HFFc6 (cell line): Measurements from ENCODE around the gene STK32C. TPM values are rescaled to one million over a fixed set of nuclear protein-coding genes. Genes with fewer than 3 reads are reported as not detected.

Experiments used
- DNase-seq: peaks from one replicate; pipeline ENCODE4 v3.0.0-alpha.2; 2018
- H3K27ac Mint-ChIP-seq: 2 replicates; pipeline ENCODE4 v1.8.0; 2020; ENCODE audit warnings: mild to moderate bottlenecking, mixed read lengths
- H3K27me3 Mint-ChIP-seq: 2 replicates; pipeline ENCODE4 v1.8.0; 2021; ENCODE audit warnings: mild to moderate bottlenecking, moderate library complexity, mixed read lengths; ENCODE audit not compliant: insufficient read depth
- H3K36me3 Mint-ChIP-seq: 2 replicates; pipeline ENCODE4 v1.8.0; 2021; ENCODE audit warnings: low read depth, mixed read lengths
- H3K4me1 Mint-ChIP-seq: 2 replicates; pipeline ENCODE4 v1.8.0; 2020; ENCODE audit warnings: low read depth, mixed read lengths
- H3K4me3 Mint-ChIP-seq: 2 replicates; pipeline ENCODE4 v1.8.0; 2020; ENCODE audit warnings: mild to moderate bottlenecking, moderate library complexity, mixed read lengths
- H3K9me3 Mint-ChIP-seq: 2 replicates; pipeline ENCODE4 v1.8.0; 2020; ENCODE audit warnings: mild to moderate bottlenecking, mixed read lengths
- total RNA-seq, 6 experiments: library from RNA; stranded (reverse); fragmentation: NEBNext Ultra II Directional; extraction: Animal tissue kit (Norgen Biotek cat#: 25700); gene quantifications; 2 replicates in 1 of 6; 3 replicates in 5 of 6; pipeline ENCODE4 v1.2.3, GENCODE V29; 2021
- TF ChIP-seq, protein P1 (sequence below): fragments of 200-600 bp; sonication (generic); IDR thresholded peaks from 2 replicates; pipeline ENCODE4 v1.5.0; 2021; ENCODE audit warnings: antibody characterized with exemption, mild to moderate bottlenecking

STK32C gene
- total RNA-seq, 6 experiments from 2014 or later, result 5.5 to 8.3 (median 7.2) TPM

DNA sequence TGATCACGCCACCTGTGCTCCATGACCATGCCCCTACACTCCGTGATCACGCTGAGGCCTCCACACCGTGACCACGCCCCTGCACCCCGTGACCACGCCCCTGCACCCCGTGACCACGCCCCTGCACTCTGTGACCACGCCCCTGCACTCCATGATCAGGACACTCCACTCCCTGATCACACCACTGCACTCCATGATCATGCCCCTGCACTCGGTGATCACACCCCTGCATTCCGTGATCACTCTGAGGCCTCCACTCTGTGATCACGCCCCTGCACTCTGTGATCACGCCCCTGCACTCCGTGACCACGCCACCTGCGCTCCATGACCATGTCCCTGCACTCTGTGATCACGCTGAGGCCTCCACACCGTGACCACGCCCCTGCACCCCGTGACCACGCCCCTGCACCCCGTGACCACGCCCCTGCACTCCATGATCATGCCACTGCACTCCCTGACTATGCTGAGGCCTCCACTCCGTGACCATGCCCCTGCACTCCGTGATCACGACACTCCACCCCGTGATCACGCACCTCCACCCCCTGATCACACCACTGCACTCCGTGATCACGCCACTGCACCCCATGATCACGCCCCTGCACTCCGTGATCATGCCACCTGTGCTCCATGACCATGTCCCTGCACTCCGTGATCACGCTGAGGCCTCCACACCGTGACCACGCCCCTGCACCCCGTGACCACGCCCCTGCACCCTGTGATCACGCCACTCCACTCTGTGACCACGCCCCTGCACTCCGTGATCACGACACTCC is 27.7 kb downstream of the STK32C start:
- peaks cover 7% of the 10 kb centered on the region; the same call in 1 of the 2 replicates for H3K9me3 Mint-ChIP-seq
- H3K27me3 Mint-ChIP-seq, result peaks cover 18% of the 10 kb centered on the region
- DNase-seq, result no peak
- H3K4me3 Mint-ChIP-seq, result no peak overlapping the region
- TF ChIP-seq, protein P1, sequence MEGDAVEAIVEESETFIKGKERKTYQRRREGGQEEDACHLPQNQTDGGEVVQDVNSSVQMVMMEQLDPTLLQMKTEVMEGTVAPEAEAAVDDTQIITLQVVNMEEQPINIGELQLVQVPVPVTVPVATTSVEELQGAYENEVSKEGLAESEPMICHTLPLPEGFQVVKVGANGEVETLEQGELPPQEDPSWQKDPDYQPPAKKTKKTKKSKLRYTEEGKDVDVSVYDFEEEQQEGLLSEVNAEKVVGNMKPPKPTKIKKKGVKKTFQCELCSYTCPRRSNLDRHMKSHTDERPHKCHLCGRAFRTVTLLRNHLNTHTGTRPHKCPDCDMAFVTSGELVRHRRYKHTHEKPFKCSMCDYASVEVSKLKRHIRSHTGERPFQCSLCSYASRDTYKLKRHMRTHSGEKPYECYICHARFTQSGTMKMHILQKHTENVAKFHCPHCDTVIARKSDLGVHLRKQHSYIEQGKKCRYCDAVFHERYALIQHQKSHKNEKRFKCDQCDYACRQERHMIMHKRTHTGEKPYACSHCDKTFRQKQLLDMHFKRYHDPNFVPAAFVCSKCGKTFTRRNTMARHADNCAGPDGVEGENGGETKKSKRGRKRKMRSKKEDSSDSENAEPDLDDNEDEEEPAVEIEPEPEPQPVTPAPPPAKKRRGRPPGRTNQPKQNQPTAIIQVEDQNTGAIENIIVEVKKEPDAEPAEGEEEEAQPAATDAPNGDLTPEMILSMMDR, result no peak
- H3K36me3 Mint-ChIP-seq, result no peaks in the 10 kb centered on the region
- H3K4me1 Mint-ChIP-seq, result no peaks in the 10 kb centered on the region
- H3K27ac Mint-ChIP-seq, result no peak overlapping the region

DNA sequence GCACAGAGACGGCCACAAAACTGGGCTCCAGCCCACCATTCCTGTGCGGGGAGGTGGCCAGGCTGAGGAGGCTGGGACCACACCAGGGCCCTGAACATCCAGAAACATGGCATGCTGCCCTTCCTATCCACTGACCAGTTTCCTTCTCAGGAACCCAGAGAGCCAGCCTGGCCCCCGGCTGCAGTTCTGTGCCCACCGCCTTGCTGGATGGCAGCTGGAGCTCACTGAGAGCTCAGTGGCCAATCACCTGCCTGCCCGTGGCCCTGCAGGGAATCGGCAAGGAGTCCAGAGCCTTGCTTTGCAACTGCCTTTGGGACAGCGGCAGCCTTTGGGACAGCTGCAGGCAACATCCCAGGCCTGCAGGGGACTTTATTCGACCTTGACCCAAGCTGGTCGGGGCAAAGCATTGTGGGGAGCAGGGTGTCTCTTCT is 30.4 kb downstream of the STK32C start:
- TF ChIP-seq, protein P1, result no peak
- Mint-ChIP-seq H3K9me3 (peaks cover 7% of the 10 kb centered on the region; the same call in 1 of the 2 replicates), H3K4me1 (peaks cover 4% of the 10 kb centered on the region), H3K27ac (no peak overlapping the region), H3K4me3 (no peak overlapping the region), H3K27me3 (peaks cover 18% of the 10 kb centered on the region), H3K36me3 (no peaks in the 10 kb centered on the region)
- DNase-seq, result no peak

DNA sequence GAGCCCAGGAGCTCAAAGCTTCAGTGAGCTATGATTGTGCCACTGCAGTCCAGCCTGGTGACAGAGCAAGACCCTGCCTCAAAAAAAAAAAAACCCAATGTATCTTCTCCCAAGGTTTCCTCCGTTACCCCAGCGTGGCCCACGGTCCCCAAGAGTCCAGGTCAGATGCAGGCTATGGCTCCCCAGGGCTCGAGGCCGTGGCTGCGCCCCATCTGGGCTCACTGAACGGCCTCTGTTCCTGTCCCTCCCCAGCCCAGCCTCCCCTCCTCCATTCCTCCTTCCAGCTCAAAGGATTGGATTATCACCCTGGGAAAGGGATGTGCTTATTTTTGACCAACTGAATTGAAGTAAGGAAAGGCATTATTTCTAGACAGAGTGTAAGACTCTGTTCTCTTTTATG is 31.0 kb downstream of the STK32C start:
- H3K4me1 Mint-ChIP-seq, result peaks cover 8% of the 10 kb centered on the region
- H3K9me3 Mint-ChIP-seq, result peaks cover 7% of the 10 kb centered on the region; the same call in 1 of the 2 replicates
- DNase-seq, result no peak
- no peak overlapping the region for H3K27ac Mint-ChIP-seq
- no peaks in the 10 kb centered on the region for H3K36me3 Mint-ChIP-seq
- TF ChIP-seq, protein P1, result no peak
- H3K27me3 Mint-ChIP-seq, result peaks cover 22% of the 10 kb centered on the region
- H3K4me3 Mint-ChIP-seq, result no peak overlapping the region

DNA sequence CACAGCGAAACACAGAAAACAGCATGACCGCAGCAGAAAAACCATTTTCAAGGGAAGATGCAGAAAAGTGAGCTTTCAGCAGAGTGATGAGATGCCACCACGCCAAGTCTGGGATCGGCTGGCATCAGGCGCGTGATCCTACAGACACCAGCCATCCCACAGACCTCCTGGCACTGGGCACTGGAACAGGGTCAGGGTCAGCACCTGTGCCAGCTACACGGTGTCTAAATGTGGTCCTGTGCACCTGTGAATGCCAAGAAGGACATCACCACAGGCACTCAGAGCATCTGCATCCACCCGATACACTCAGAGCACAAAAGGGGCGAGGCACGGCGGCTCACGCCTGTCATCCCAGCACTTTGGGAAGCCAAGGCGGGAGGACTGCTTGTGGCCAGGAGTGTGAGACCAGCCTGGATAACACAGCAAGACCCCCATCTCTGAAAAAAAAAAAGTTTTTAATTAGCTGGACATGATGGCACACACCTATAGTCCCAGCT is 31.5 kb downstream of the STK32C start:
- no peak for DNase-seq
- H3K4me3 Mint-ChIP-seq, result no peak overlapping the region
- H3K9me3 Mint-ChIP-seq, result peaks cover 7% of the 10 kb centered on the region; the same call in 1 of the 2 replicates
- peaks cover 8% of the 10 kb centered on the region for H3K4me1 Mint-ChIP-seq
- no peak overlapping the region for H3K27ac Mint-ChIP-seq
- H3K36me3 Mint-ChIP-seq, result no peaks in the 10 kb centered on the region
- H3K27me3 Mint-ChIP-seq, result peaks cover 23% of the 10 kb centered on the region
- TF ChIP-seq, protein P1, result no peak

DNA sequence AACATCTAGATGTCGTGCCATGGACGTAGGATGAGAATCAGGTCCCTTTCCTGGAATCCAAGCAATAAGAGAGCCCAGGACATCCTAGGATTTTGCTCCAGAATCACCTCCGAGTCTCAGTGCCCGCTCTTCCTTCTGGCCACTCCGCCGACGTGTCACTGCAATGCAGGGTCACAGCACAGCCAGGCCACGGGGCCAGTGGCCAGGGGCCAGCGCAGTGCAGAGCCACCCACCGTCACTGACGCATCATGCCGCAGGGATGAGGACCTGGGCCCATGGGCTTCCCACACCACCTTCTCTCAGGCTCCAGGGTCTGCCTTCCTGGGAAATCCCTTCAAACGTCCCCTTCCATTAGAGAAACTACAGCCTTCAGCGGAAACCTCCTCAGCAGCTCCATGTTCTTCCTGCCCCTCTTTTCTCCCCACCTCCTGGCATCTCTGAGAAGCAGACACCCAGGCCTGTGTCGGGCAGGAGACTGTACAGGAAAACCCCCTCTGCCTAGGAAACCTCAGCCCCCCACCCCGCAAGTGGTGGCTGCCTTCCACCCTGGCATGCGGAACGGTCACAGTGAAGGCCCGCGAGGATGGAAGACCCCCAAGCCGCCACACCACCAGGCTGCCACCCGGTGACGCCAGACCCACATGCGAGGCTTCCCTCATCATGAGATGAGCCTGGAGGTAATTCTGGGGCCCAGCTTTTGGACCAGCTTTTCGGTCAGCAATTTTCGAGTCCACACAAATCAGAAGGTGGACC is 32.1 kb downstream of the STK32C start:
- H3K36me3 Mint-ChIP-seq, result no peaks in the 10 kb centered on the region
- no peak overlapping the region for H3K27ac Mint-ChIP-seq
- TF ChIP-seq, protein P1, result no peak
- H3K27me3 Mint-ChIP-seq, result peaks cover 26% of the 10 kb centered on the region
- no peak for DNase-seq
- H3K4me3 Mint-ChIP-seq, result no peak overlapping the region
- peaks cover 8% of the 10 kb centered on the region for H3K4me1 Mint-ChIP-seq
- H3K9me3 Mint-ChIP-seq, result peaks cover 1% of the 10 kb centered on the region; the same call in 1 of the 2 replicates
